HFF-Myc (cell line): Measurements from ENCODE around the gene CLPTM1.
"Not testable (repeated sequence)": the region's sequence is repeated elsewhere in the genome, so short reads cannot be mapped to it uniquely, and the experiment has no call there.

Experiments used
- DNase-seq: peaks from one replicate; pipeline ENCODE4 v3.0.0-alpha.2; 2011; ENCODE audit warnings: low read depth; ENCODE audit errors: extremely low read depth
- H3K4me3 ChIP-seq: replicated peaks from 2 replicates; pipeline ENCODE4 v1.5.1; 2011; ENCODE audit warnings: low read depth, mild to moderate bottlenecking, control low read depth, low read length
- TF ChIP-seq, protein P1 (sequence below): IDR thresholded peaks from 2 replicates; pipeline ENCODE4 v1.5.1; 2012; ENCODE audit warnings: mild to moderate bottlenecking, low read depth, low read length, control low read depth; ENCODE audit errors: missing control alignments

The CLPTM1 gene

DNA sequence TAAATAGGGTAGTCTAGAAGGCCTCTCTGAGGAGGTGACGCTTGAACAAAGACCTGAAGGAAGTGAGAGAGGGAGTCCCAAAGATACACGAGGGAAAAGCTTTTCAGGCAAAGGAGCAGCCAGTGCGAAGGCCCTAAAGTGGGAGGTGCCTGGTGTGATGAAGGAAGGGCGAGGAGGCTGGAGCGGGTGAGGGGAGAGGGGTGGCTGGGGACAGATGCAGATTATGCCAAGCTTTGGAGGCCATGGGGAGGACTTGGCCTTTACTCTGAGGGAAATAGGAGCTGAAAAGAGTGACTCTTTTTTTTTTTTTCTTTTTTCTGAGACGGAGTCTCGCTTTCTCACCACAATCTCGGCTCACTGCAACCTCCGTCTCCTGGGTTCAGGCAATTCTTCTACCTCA, 2.9 kb downstream of the CLPTM1 start:
- TF ChIP-seq, protein P1, sequence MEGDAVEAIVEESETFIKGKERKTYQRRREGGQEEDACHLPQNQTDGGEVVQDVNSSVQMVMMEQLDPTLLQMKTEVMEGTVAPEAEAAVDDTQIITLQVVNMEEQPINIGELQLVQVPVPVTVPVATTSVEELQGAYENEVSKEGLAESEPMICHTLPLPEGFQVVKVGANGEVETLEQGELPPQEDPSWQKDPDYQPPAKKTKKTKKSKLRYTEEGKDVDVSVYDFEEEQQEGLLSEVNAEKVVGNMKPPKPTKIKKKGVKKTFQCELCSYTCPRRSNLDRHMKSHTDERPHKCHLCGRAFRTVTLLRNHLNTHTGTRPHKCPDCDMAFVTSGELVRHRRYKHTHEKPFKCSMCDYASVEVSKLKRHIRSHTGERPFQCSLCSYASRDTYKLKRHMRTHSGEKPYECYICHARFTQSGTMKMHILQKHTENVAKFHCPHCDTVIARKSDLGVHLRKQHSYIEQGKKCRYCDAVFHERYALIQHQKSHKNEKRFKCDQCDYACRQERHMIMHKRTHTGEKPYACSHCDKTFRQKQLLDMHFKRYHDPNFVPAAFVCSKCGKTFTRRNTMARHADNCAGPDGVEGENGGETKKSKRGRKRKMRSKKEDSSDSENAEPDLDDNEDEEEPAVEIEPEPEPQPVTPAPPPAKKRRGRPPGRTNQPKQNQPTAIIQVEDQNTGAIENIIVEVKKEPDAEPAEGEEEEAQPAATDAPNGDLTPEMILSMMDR: no peak
- H3K4me3 ChIP-seq: no peak overlapping the region
- DNase-seq: no peak

DNA sequence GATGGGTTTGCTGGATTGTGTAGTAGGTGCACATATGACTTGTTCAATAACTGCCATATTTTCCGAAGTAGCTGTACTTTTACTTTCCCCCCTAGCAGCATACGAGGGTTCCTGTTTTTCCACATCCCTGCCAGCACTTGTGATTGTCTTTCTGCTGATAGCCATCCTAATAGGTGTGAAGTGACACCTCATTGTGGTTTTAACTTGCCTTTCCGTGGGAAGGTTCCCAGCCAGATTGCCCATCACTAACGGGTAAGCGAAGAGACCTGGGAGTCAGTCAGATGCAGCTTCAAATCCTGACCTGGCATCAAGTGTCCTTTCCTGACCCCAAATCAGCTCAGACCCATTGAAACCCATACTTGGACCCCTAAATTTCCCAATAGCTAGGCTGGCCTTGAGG, 4.5 kb downstream of the CLPTM1 start:
- DNase-seq: no peak
- TF ChIP-seq, protein P1: no peak
- H3K4me3 ChIP-seq: no peak overlapping the region

DNA sequence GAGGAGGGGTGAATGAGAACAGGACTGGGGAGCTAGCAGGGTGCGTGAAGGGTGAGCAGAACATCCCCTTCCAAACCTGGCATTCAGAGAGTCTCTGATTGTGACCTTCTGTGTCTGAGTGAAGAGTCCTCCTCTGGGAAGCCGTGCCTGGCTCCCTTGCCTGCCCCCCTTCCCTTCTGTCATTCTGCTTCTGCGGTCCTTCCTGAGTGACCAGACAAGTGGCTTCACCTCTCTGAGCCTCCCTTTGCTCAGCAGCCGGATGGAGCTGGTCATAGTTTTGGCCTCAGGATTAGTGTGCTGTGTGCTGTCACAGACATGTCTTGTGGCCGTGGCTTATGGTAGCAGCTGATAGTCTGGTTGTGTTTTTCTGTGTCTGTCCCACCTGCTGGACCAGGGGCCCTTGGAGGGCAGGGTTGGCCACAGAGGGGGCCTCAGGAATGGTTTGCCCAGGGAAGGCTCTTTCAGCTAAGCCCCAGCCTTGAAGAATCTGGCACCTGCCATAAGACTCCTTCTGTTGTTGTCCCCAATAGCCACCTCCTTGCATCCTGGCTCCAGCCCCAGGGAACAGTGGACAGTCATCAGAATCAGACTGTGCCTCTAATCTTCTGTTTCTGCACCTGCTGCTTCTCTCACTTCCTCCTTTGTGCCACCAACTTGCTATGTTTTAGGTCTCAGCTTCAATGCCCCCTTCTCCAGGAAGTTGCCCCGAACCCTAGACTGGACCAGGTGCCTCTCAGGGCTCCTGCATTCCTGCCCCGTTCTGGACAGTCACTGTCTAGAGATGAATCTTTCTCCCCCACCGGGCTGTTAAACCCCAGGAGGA, 5.9 kb downstream of the CLPTM1 start:
- H3K4me3 ChIP-seq: no peak overlapping the region
- TF ChIP-seq, protein P1: no peak
- no peak for DNase-seq

DNA sequence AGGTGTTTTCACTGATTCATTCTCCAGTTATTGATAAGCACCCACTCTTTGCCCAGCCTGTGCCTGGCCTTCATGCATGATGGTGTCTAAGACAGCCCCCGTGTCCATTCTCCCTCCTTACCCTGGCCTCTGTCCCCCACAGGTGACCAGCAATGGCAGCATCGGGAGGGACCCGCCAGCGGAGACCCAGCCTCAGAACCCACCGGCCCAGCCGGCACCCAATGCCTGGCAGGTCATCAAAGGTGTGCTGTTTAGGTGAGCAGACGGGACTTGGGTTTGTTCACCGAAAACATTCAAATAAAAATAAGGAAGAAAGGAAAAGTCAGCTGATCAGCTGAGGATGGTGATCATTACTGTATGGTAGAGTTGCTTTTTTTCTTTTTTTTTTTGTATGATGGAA, 6.6 kb downstream of the CLPTM1 start:
- TF ChIP-seq, protein P1: no peak
- H3K4me3 ChIP-seq: no peak overlapping the region
- no peak for DNase-seq

DNA sequence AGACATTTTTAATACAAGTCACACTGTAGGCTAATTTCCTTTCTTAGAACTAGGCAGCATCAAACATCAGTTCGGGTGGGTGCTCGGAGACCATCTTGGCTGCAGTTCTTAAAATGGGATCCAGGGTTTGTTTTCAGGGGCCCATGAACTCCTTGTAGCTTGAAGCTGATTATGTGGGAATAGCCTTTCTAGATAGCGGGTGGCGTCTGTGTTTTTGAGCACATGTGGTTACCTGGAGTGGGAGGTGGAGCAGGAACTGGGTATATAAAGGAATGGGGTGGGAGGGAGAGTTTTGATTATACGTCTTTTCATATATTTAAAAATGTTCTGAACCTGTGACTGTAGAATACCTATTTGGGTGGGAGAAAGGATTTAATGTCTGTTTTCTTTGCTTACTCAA, 12.9 kb downstream of the CLPTM1 start:
- DNase-seq: no peak
- TF ChIP-seq, protein P1: no peak
- no peak overlapping the region for H3K4me3 ChIP-seq

DNA sequence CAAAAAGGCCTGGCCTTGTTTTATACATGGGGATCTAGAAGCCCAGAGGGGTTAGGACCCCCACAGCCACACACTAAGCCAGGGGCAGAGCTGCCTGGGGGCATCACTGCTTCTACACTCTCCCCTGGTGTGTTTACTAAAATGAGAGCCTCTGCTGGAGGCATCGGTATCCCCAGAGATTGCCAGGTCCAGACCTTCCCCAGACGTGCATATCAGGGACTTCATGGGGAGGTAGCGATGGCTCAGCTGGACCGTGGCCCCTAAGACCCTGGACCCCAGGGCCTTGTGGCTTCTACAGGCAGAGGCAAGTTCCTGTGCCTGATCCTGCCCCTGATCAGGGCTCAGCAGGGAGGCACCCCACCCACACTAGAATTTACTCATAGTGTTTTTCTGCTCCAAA, 13.5 kb downstream of the CLPTM1 start:
- no peak for DNase-seq
- TF ChIP-seq, protein P1: no peak
- no peak overlapping the region for H3K4me3 ChIP-seq

DNA sequence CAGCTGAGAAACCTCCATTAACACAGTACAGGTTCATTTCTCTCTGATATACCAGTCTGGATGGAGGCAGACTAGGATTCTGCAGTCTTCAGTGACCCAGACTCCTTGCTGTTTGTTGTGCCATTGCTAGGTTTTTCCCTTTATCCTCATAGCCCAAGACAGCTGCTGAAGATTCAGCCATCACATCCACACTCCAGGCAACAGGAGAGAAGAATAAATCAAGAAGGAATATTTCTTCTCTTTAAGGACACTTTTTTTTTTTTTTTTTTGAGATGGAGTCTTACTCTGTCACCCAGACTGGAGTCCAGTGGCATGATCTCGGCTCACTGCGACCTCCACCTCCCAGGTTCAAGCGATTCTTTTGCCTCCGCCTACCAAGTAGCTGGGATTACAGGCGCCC, 14.3 kb downstream of the CLPTM1 start:
- no peak overlapping the region for H3K4me3 ChIP-seq
- TF ChIP-seq, protein P1: no peak
- no peak for DNase-seq

DNA sequence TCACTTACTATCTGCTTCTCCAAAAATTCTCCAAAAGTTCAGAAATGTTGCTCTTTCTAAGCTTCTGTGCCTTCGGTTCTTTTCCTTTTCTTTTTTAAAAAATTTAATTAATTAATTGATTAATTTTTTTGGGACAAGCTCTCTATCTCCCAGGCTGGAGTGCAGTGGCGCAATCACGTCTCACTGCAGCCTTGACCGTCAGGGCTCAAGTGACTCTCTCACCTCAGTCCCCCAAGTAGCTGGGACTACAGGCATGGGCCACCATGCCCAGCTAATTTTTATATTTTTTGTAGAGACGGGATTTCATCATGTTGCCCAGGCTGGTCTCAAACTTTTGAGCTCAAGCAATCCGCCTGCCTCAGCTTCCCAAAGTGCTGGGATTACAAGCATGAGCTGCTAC, 16.3 kb downstream of the CLPTM1 start:
- DNase-seq, H3K4me3 ChIP-seq: not testable (repeated sequence)
